Measurements from ENCODE around the gene OTUB2. TPM values are rescaled to one million over a fixed set of nuclear protein-coding genes. Genes with fewer than 3 reads are reported as not detected.

Gene OTUB2
- total RNA-seq, 1 experiment from 2014 or later = 7.7 TPM

- Histone ChIP-seq H3K27ac (ENCODE audit: low read length) (no peak overlapping the region), H3F3A (ENCODE audit: low read length, unreplicated experiment) (no peaks in the 10 kb centered on the region), H3K9me3 (ENCODE audit: low read length) (no peaks in the 10 kb centered on the region), H3K79me2 (ENCODE audit: low read length) (no peaks in the 10 kb centered on the region), H3K27me3 (ENCODE audit: low read length) (no peaks in the 10 kb centered on the region), H2AFZ (ENCODE audit: low read length) (no peak overlapping the region), H3K4me2 (ENCODE audit: low read length) (no peak overlapping the region), H3K4me1 (ENCODE audit: insufficient read depth, low read length) (no peaks in the 10 kb centered on the region), H3K9ac (ENCODE audit: low read length) (no peak overlapping the region), H4K20me1 (ENCODE audit: low read length) (no peaks in the 10 kb centered on the region), H3K9me2 (replicated peaks; ENCODE audit: low read length) (no peaks in the 10 kb centered on the region), H3K4me3 (ENCODE audit: low read length) (no peak overlapping the region), H3K36me3 (ENCODE audit: low read depth, low read length) (no peaks in the 10 kb centered on the region; the same call in 1 of the 2 replicates)
- CTCF ChIA-PET = no interaction called here
- intact Hi-C loops (cut with micrococcal nuclease) = no loop called here
- no peak for ATAC-seq
- TF ChIP-seq EZH2 (IDR thresholded peaks at IDR 0.05; ENCODE audit: low read length, unreplicated experiment) (no peak), EZH2phosphoT487 (IDR thresholded peaks at IDR 0.05; ENCODE audit: borderline replicate concordance, low read length) (no peak), CTCF (conservative IDR thresholded peaks at IDR 0.05; ENCODE audit: low read depth, low read length) (no peak)
- no peak for DNase-seq
- BruUV-seq (replicated peaks) = no TSS peak
- POLR2A ChIA-PET (ENCODE audit: unreplicated experiment) = no interaction called here
Observed at GRCh38 chr14:94038510-94038909, 12.4 kb downstream of the OTUB2 start.

GRCh38 chr14:94038921-94039629, 12.9 kb downstream of the OTUB2 start:
- TF ChIP-seq CTCF (conservative IDR thresholded peaks at IDR 0.05; ENCODE audit: low read depth, low read length) (no peak), EZH2 (IDR thresholded peaks at IDR 0.05; ENCODE audit: low read length, unreplicated experiment) (no peak), EZH2phosphoT487 (IDR thresholded peaks at IDR 0.05; ENCODE audit: borderline replicate concordance, low read length) (no peak)
- Histone ChIP-seq H3K9me3 (ENCODE audit: low read length) (no peaks in the 10 kb centered on the region), H3K27me3 (ENCODE audit: low read length) (no peaks in the 10 kb centered on the region), H4K20me1 (ENCODE audit: low read length) (no peaks in the 10 kb centered on the region), H3K36me3 (ENCODE audit: low read depth, low read length) (peaks cover under 1% of the 10 kb centered on the region; the same call in 1 of the 2 replicates), H3F3A (ENCODE audit: low read length, unreplicated experiment) (no peaks in the 10 kb centered on the region), H3K4me3 (ENCODE audit: low read length) (no peak overlapping the region), H3K79me2 (ENCODE audit: low read length) (no peaks in the 10 kb centered on the region), H3K9me2 (replicated peaks; ENCODE audit: low read length) (no peaks in the 10 kb centered on the region), H2AFZ (ENCODE audit: low read length) (no peak overlapping the region), H3K4me2 (ENCODE audit: low read length) (no peak overlapping the region), H3K4me1 (ENCODE audit: insufficient read depth, low read length) (no peaks in the 10 kb centered on the region), H3K9ac (ENCODE audit: low read length) (no peak overlapping the region), H3K27ac (ENCODE audit: low read length) (no peak overlapping the region)
- ATAC-seq (no peak), DNase-seq (no peak)
- ChIA-PET POLR2A (ENCODE audit: unreplicated experiment) (no interaction called here), CTCF (no interaction called here)
- BruUV-seq (replicated peaks) = no TSS peak
- intact Hi-C loops (cut with micrococcal nuclease) = no loop called here

DNA sequence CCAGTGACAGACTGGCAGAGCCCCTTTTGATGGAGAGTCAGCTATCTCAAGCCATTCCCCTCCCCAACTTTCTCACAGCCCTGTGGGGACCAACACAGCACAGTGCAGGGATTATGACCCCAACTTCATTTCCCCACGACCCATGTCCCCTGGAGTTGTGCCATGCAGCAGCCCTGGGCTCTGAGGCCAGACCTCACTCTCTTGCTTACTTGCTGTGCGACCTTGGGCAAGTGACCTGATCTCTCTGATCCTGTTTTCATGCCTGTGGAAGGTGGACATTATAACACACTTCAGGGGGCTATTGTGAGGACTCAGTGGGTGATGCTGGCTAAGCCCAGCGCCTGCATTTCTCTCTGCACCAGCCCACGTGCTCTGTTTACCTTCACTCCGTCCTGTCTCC, 14.1 kb downstream of the OTUB2 start:
- ChIA-PET POLR2A (ENCODE audit: unreplicated experiment) (no interaction called here), CTCF (no interaction called here)
- Histone ChIP-seq H3K36me3 (ENCODE audit: low read depth, low read length) (peaks cover 11% of the 10 kb centered on the region; the same call in 1 of the 2 replicates), H3K79me2 (ENCODE audit: low read length) (no peaks in the 10 kb centered on the region), H3K27me3 (ENCODE audit: low read length) (no peaks in the 10 kb centered on the region), H3K4me2 (ENCODE audit: low read length) (no peak overlapping the region), H3K4me1 (ENCODE audit: insufficient read depth, low read length) (no peaks in the 10 kb centered on the region), H4K20me1 (ENCODE audit: low read length) (no peaks in the 10 kb centered on the region), H3K9ac (ENCODE audit: low read length) (no peak overlapping the region), H3K27ac (ENCODE audit: low read length) (no peak overlapping the region), H2AFZ (ENCODE audit: low read length) (no peak overlapping the region), H3F3A (ENCODE audit: low read length, unreplicated experiment) (no peaks in the 10 kb centered on the region), H3K9me2 (replicated peaks; ENCODE audit: low read length) (no peaks in the 10 kb centered on the region), H3K4me3 (ENCODE audit: low read length) (no peak overlapping the region), H3K9me3 (ENCODE audit: low read length) (no peaks in the 10 kb centered on the region)
- DNase-seq = no peak
- no TSS peak for BruUV-seq (replicated peaks)
- TF ChIP-seq EZH2 (IDR thresholded peaks at IDR 0.05; ENCODE audit: low read length, unreplicated experiment) (no peak), CTCF (conservative IDR thresholded peaks at IDR 0.05; ENCODE audit: low read depth, low read length) (no peak), EZH2phosphoT487 (IDR thresholded peaks at IDR 0.05; ENCODE audit: borderline replicate concordance, low read length) (no peak)
- ATAC-seq = no peak
- intact Hi-C loops (cut with micrococcal nuclease) = no loop called here

Data from PC-3 (cell line).